NCI-H146 treated with DMSO at 0.1 percent for 48 hours (cell line): Measurements from ENCODE around the gene CEP112.
"Not testable (repeated sequence)": the region's sequence is repeated elsewhere in the genome, so short reads cannot be mapped to it uniquely, and the experiment has no call there.

Experiments used
- DNase-seq: peaks from one replicate; lab custom pipeline; 2025; ENCODE audit not compliant: unreplicated experiment; lab: John Stamatoyannopoulos, UW

Gene CEP112

GRCh38 chr17:66085221-66085620, 106.7 kb downstream of the CEP112 start:
- DNase-seq = no peak

DNA sequence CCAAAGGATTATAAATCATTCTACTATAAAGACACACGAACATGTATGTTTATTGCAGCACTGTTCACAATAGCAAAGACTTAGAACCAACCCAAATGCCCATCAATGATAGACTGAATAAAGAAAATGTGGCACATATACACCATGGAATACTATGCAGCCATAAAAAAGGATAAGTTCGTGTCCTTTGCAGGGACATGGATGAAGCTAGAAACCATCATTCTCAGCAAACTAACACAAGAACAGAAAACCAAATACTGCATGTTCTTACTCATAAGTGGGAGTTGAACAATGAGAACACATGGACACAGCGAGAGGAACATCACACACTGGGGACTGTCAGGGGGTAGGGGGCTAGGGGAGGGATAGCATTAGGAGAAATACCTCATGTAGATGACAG, 111.3 kb downstream of the CEP112 start:
- not testable (repeated sequence) for DNase-seq

GRCh38 chr17:66076546-66077190, 115.3 kb downstream of the CEP112 start:
- no peak for DNase-seq

- DNase-seq = no peak
Measured at GRCh38 chr17:66073384-66073783, 118.5 kb downstream of the CEP112 start.

DNA sequence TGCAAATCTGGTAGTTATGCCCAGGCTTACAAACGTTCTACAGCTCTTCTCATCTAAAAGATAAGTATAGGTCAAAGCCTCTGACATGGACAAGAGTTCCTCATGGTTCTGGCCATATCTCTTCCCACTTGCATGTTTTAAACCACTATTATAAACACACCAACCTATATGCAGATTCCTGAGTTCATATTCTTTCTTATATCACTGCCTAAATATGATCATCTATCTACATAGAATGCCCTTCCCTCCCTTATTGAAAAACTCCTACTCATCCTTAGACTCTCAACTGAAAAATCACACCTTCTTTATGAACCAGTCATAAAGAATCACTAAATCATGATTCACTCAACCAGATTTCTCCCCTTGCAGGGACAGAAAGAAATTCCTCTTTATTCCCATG, 128.2 kb downstream of the CEP112 start:
- DNase-seq = no peak

DNA sequence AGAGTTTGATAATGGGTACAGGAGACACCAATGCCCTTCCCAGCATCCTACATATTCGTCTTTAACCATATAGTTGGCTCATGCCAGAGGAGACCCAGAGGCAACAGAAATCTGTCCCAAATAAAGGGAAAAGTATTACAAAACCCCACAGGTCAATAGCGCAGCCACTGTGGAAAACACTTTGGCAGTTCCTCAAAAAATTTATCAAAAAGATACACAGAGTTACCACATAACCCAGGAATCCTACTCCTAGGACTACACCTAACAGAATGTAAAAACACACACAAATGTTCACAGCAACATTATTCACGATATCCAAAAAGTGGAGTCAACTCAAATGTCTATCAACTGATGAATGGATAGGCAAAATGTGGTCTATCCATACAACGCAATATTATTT, 135.8 kb downstream of the CEP112 start:
- DNase-seq = no peak

DNA sequence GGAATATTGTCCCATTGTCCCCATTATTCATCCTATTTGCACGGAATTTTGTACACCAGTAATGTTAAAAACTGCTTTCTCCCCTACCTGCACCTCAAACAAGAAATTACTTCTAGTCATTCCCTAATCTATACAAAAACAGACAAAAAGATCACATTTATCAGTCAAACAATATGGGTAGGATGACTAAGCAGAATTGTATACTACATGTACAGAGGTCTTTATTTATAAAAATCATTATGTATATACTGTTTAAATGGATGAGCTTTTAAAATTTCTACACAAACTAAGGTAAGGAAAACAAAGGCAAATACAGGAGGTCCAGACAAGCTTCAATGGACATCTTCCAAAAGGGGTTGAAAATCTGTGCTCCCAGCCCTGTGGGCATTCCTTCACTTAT, 137.7 kb downstream of the CEP112 start:
- DNase-seq = no peak

DNA sequence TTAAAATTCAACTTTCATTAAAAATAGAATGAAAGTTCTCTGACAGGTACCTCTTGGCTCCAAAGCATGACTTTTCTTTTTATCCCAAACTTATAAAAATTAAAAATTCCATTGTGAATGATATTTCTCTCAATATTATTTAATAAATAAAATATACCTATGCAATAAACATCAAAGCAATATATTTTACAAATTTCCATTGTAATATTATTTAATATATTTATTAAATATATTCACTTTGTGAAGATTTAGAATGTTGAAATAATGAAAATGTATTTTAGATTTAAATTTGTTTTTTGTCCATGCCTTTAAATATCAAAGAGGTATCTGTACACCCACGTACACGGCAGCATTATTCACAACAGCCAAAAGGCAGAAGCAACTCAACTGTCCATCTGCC, 147.8 kb downstream of the CEP112 start:
- no peak for DNase-seq

GRCh38 chr17:66043419-66043818, 148.5 kb downstream of the CEP112 start:
- no peak for DNase-seq

- no peak for DNase-seq
Measured at GRCh38 chr17:66040402-66040801, 151.5 kb downstream of the CEP112 start.

DNA sequence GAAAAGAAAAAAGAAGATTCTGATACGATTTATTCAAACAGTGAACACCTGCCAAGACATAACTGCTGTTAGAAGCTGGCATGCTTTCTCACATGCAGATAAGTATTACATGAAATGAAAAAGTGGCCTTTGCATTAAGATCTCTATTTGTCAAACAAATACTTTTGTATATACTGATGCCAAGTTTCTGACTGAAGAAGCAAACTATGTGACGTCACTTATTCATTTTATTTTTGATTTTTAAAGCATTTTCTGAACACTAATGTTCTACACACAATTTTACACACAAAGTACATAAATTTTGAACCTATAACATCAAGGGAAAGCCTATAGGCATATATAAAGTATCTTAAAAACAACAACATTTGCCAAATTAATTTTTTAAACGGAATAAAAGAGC, 153.8 kb downstream of the CEP112 start:
- DNase-seq = no peak

- DNase-seq = no peak
Measured at GRCh38 chr17:66037221-66037620, 154.7 kb downstream of the CEP112 start.

- DNase-seq = no peak
Measured at GRCh38 chr17:66032082-66032712, 159.7 kb downstream of the CEP112 start.

DNA sequence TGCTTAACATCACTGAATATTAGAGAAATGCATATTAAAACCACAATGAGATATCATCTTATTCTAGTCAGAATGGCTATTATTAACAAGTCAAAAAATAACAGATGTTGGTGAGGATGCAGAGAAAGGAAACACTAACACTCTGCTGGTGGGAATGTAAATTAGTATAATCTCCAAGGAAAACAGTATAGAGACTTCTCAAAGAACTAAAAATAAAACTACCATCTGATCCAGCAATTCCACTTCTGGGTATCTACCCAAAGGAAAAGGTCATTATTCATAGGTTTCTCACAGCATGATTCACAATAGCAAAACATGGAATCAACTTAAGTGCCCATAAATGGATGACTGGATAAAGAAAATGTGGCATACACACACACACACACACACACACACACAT, 166.4 kb downstream of the CEP112 start:
- no peak for DNase-seq

GRCh38 chr17:66021757-66022156, 170.2 kb downstream of the CEP112 start:
- DNase-seq = no peak

DNA sequence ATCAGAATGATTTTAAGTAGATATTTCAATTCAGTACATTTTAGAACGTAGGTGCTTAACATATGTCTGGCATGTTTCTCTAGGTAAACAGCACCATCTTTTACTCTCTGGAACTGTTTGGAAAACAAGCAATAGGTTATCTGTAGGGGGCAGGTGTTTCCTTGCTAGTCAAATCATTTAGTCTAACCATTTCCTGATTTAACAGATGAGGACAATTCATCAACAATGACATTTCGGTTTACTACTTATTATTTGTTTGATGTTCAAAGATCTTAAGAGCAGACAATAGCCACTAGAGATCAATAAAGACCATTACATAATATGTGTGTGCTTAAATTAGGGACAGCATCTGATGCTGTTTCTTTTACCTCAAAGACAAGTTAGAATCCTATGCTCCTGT, 173.1 kb downstream of the CEP112 start:
- DNase-seq = peak; percentile 86

GRCh38 chr17:66016231-66016630, 175.7 kb downstream of the CEP112 start:
- no peak for DNase-seq

- no peak for DNase-seq
Measured at GRCh38 chr17:66008680-66009079, 183.3 kb downstream of the CEP112 start.

- no peak for DNase-seq
Measured at GRCh38 chr17:66006654-66007053, 185.3 kb downstream of the CEP112 start.

DNA sequence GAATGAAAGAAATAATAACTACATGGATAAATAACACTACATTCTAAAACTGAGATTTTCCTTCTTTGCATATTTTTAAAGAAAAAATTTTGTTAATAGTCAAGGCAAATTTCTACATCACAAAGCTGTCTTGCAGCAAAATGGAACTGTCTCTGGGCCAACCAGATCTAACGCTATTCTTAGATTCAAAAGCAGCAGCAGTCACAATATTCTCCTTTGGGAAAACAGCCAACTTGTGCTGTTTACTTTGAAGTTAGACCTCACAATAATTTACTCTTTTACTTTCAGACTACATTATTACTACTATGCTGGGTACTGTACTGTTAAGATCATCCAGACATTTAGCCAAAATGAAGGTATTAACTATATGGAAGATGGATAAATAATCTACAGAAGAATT, 189.1 kb downstream of the CEP112 start:
- DNase-seq = no peak

- no peak for DNase-seq
Measured at GRCh38 chr17:66002063-66002585, 189.8 kb downstream of the CEP112 start.

GRCh38 chr17:66000216-66000615, 191.7 kb downstream of the CEP112 start:
- no peak for DNase-seq

GRCh38 chr17:65998675-65999074, 193.3 kb downstream of the CEP112 start:
- DNase-seq = no peak
